ENCODE data around the gene PFDN5. TPM values are rescaled to one million over a fixed set of nuclear protein-coding genes. Genes with fewer than 3 reads are reported as not detected.

The PFDN5 gene
- total RNA-seq, 1 experiment from 2014 or later: 288 TPM

GRCh38 chr12:53306826-53307225, 11.5 kb downstream of the PFDN5 start:
- CTCF ChIA-PET: no interaction called here
- TF ChIP-seq EZH2 (IDR thresholded peaks at IDR 0.05; ENCODE audit: borderline replicate concordance, low read depth, low read length, poor library complexity, severe bottlenecking) (no peak), CTCF (conservative IDR thresholded peaks at IDR 0.05; ENCODE audit: low read depth, low read length) (no peak)
- H3K9me3 ChIP-seq (ENCODE audit: low read depth, low read length, poor library complexity, severe bottlenecking): no peaks in the 10 kb centered on the region
- POLR2A ChIA-PET (ENCODE audit: low non-redundant PET): no interaction called here
- H3K36me3 ChIP-seq (ENCODE audit: insufficient read depth, low read length, poor library complexity, severe bottlenecking): peaks cover 53% of the 10 kb centered on the region
- no peak overlapping the region for H3K4me3 ChIP-seq (ENCODE audit: low read depth, low read length, poor library complexity, severe bottlenecking)
- BruUV-seq (replicated peaks): no TSS peak
- no peaks in the 10 kb centered on the region for H3K4me1 ChIP-seq (ENCODE audit: insufficient read depth, low read length, poor library complexity, severe bottlenecking)
- no peaks in the 10 kb centered on the region for H3K27me3 ChIP-seq (replicated peaks; ENCODE audit: insufficient read depth, low read depth, low read length, poor library complexity)
- intact Hi-C loops (cut with micrococcal nuclease; ENCODE audit: unreplicated experiment): no loop called here
- H3K27ac ChIP-seq (ENCODE audit: low read depth, low read length, poor library complexity, severe bottlenecking): no peak overlapping the region
- DNase-seq (ENCODE audit: low spot score): no peak

- Histone ChIP-seq H3K4me1 (ENCODE audit: insufficient read depth, low read length, poor library complexity, severe bottlenecking) (no peaks in the 10 kb centered on the region), H3K36me3 (ENCODE audit: insufficient read depth, low read length, poor library complexity, severe bottlenecking) (peaks cover 47% of the 10 kb centered on the region), H3K27me3 (replicated peaks; ENCODE audit: insufficient read depth, low read depth, low read length, poor library complexity) (no peaks in the 10 kb centered on the region), H3K9me3 (ENCODE audit: low read depth, low read length, poor library complexity, severe bottlenecking) (no peaks in the 10 kb centered on the region), H3K4me3 (ENCODE audit: low read depth, low read length, poor library complexity, severe bottlenecking) (no peak overlapping the region), H3K27ac (ENCODE audit: low read depth, low read length, poor library complexity, severe bottlenecking) (no peak overlapping the region)
- CTCF ChIA-PET: no interaction called here
- POLR2A ChIA-PET (ENCODE audit: low non-redundant PET): no interaction called here
- intact Hi-C loops (cut with micrococcal nuclease; ENCODE audit: unreplicated experiment): no loop called here
- DNase-seq (ENCODE audit: low spot score): no peak
- TF ChIP-seq CTCF (conservative IDR thresholded peaks at IDR 0.05; ENCODE audit: low read depth, low read length): no peak
- BruUV-seq (replicated peaks): no TSS peak
Observed at GRCh38 chr12:53308276-53308675, 12.9 kb downstream of the PFDN5 start.

- no peaks in the 10 kb centered on the region for H3K4me1 ChIP-seq (ENCODE audit: insufficient read depth, low read length, poor library complexity, severe bottlenecking)
- CTCF ChIA-PET: no interaction called here
- no peak overlapping the region for H3K4me3 ChIP-seq (ENCODE audit: low read depth, low read length, poor library complexity, severe bottlenecking)
- no peak for DNase-seq (ENCODE audit: low spot score)
- H3K36me3 ChIP-seq (ENCODE audit: insufficient read depth, low read length, poor library complexity, severe bottlenecking): peaks cover 45% of the 10 kb centered on the region
- H3K27me3 ChIP-seq (replicated peaks; ENCODE audit: insufficient read depth, low read depth, low read length, poor library complexity): no peaks in the 10 kb centered on the region
- H3K27ac ChIP-seq (ENCODE audit: low read depth, low read length, poor library complexity, severe bottlenecking): no peak overlapping the region
- POLR2A ChIA-PET (ENCODE audit: low non-redundant PET): no interaction called here
- TF ChIP-seq EZH2 (IDR thresholded peaks at IDR 0.05; ENCODE audit: borderline replicate concordance, low read depth, low read length, poor library complexity, severe bottlenecking) (no peak), CTCF (conservative IDR thresholded peaks at IDR 0.05; ENCODE audit: low read depth, low read length) (no peak)
- no peaks in the 10 kb centered on the region for H3K9me3 ChIP-seq (ENCODE audit: low read depth, low read length, poor library complexity, severe bottlenecking)
- no TSS peak for BruUV-seq (replicated peaks)
- intact Hi-C loops (cut with micrococcal nuclease; ENCODE audit: unreplicated experiment): no loop called here
Observed at GRCh38 chr12:53313996-53314395, 18.7 kb downstream of the PFDN5 start.
